ENCODE results near the gene KATNB1.
"Not testable (repeated sequence)": the region's sequence is repeated elsewhere in the genome, so short reads cannot be mapped to it uniquely, and the experiment has no call there.

Gene KATNB1

GRCh38 chr16:57728336-57729181, 7.0 kb upstream of the KATNB1 start:
- DNase-seq = no peak

GRCh38 chr16:57729182-57729484, 6.4 kb upstream of the KATNB1 start:
- no peak for DNase-seq

GRCh38 chr16:57729852-57730251, 5.7 kb upstream of the KATNB1 start:
- DNase-seq = not testable (repeated sequence)

- DNase-seq = no peak
Measured at GRCh38 chr16:57730771-57731730, 4.5 kb upstream of the KATNB1 start.

- no peak for DNase-seq
Measured at GRCh38 chr16:57732037-57732436, 3.5 kb upstream of the KATNB1 start.

GRCh38 chr16:57732714-57733113, 2.9 kb upstream of the KATNB1 start:
- DNase-seq = no peak

GRCh38 chr16:57734308-57734924, 1.2 kb upstream of the KATNB1 start:
- no peak for DNase-seq

GRCh38 chr16:57734925-57735754, 430 bp upstream of the KATNB1 start:
- peak; percentile 99 for DNase-seq

- DNase-seq = peak; percentile 77
Measured at GRCh38 chr16:57736419-57737351, 1.1 kb downstream of the KATNB1 start.

- DNase-seq = no peak
Measured at GRCh38 chr16:57738844-57739243, 3.3 kb downstream of the KATNB1 start.

- no peak for DNase-seq
Measured at GRCh38 chr16:57739756-57740422, 4.3 kb downstream of the KATNB1 start.

- no peak for DNase-seq
Measured at GRCh38 chr16:57740423-57741071, 5.0 kb downstream of the KATNB1 start.

GRCh38 chr16:57741660-57742191, 6.2 kb downstream of the KATNB1 start:
- DNase-seq = no peak

GRCh38 chr16:57742543-57742942, 7.0 kb downstream of the KATNB1 start:
- DNase-seq = no peak

- no peak for DNase-seq
Measured at GRCh38 chr16:57743458-57743857, 7.9 kb downstream of the KATNB1 start.

GRCh38 chr16:57743886-57744641, 8.5 kb downstream of the KATNB1 start:
- no peak for DNase-seq

- DNase-seq = no peak
Measured at GRCh38 chr16:57744642-57744903, 9.0 kb downstream of the KATNB1 start.

- no peak for DNase-seq
Measured at GRCh38 chr16:57745768-57746167, 10.2 kb downstream of the KATNB1 start.

GRCh38 chr16:57746316-57746715, 10.7 kb downstream of the KATNB1 start:
- DNase-seq = not testable (repeated sequence)

Measured in left hindlimb (tissue), 1 donor.